ENCODE measurements around the gene ASAP2. TPM values are rescaled to one million over a fixed set of nuclear protein-coding genes. Genes with fewer than 3 reads are reported as not detected.
"Not testable (repeated sequence)": the region's sequence is repeated elsewhere in the genome, so short reads cannot be mapped to it uniquely, and the experiment has no call there.

ASAP2 gene
- total RNA-seq, 2 donors from 2014 or later, result 63.8 to 71.0 TPM

- intact Hi-C loops (cut with DNase I, micrococcal nuclease), result no loop called here
- ATAC-seq (no peak), DNase-seq (no peak)
These were observed 56.1 kb downstream of the ASAP2 start for GRCh38 chr2:9262671-9263171.

DNA sequence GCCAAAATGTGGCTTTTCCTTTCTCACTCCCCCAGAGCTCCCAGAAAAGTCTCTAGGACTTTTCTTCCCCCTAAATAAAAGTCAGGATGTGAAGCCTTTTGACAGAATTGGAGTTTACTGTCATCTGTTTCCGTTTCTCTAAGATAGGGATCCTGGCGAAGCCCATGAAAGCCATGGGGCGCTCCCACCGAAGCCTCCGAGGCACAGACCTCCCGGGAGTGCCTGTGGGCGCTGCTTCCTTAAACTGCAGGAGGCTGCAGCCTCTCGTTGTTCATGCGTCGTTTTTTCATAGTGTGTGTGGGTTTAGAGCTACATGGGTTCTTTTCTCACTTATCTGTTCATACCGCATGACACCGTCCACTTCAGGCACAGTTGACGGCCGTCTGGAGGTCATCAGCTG lies 56.8 kb downstream of the ASAP2 start:
- intact Hi-C loops (cut with DNase I, micrococcal nuclease), result no loop called here
- ATAC-seq (no peak), DNase-seq (no peak)

DNA sequence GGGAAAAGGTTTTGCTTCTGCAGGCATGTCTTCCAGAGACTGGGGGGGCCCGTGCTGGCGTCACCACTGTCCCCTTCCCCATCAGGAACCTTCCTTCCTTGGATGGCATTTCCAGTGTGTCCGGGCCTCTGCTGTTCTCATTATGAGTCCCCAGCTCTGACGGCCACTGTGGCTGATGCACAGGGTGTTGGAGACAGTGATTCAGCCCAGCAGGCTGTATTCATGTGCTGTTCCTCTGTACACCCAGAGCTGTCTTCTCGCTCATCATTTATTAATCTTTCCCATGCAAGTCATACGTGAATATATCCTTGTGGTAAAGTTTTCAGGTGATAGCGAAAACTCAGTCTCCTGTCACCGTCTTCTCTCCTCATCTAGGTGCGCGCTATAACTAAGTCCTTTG lies 57.7 kb downstream of the ASAP2 start:
- no peak for DNase-seq
- ATAC-seq, result no peak
- intact Hi-C loops (cut with DNase I, micrococcal nuclease), result no loop called here

- DNase-seq, result no peak
- no peak for ATAC-seq
- intact Hi-C loops (cut with DNase I, micrococcal nuclease), result no loop called here
These were observed 60.1 kb downstream of the ASAP2 start for GRCh38 chr2:9266711-9267110.

GRCh38 chr2:9267286-9267685 lies 60.7 kb downstream of the ASAP2 start:
- DNase-seq; intact Hi-C loops (cut with DNase I, micrococcal nuclease); ATAC-seq: not testable (repeated sequence)

DNA sequence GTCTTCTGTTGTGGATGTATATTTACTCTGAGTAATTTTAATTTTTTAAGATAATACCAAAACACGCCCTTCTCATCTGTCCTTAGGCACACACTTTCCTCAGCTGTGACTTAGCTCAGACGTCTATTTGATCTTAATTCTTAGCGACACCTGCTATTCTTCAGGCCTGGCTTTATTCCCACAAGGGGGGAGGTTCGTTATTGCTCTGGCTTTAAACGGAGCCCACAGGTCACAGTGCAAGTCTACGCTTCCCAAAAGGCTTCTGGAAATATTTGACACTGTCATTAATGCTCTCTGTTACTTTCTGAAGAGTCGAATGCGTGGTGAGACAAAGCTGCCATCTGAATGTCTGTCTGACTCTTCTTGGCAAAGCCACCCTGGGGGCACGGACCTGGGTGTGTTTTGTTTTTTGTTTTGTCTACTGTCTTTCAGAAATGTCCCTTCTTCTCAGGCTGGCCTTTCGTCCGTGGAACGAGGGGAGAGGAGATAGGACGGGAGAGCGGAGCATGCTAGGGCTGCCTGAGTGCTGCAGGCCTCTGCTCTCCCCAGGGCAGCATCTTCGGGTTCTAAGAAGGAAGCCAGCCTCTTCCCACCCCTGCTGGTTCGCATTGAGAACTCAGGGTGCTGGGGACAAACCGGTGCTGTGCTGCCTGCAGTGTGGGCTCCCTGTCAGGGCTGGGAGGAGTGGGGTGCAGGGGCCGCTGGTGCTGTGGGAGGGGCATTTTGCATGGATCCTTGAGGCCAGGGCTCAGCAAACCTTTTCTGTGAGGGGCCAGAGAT lies 61.9 kb downstream of the ASAP2 start:
- no peak for ATAC-seq
- no peak for DNase-seq
- intact Hi-C loops (cut with DNase I, micrococcal nuclease), result no loop called here

DNA sequence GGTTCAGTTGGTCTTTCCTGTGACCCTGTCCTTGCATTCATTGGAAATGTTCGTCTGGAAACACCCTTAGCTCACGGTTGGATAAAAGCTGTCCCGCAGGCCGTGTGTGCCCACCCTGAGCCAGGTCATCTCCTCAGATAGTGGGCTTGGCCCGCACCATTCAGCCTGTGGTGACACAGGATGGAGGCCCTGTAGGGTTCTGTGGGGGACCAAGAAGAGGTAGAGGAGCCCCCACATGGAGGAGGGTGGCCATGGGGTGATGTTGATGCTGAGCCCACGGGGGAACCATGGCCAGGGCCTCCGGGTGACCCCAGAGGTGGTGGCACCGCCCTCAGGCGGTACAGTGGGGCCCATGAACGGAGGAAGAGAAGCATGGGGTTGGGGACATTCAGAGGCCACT lies 62.7 kb downstream of the ASAP2 start:
- ATAC-seq (no peak), DNase-seq (no peak)
- intact Hi-C loops (cut with DNase I, micrococcal nuclease), result no loop called here

- no peak for ATAC-seq
- no peak for DNase-seq
- intact Hi-C loops (cut with DNase I, micrococcal nuclease), result no loop called here
These were observed 63.2 kb downstream of the ASAP2 start for GRCh38 chr2:9269695-9270360.

- ATAC-seq, result no peak
- no peak for DNase-seq
- intact Hi-C loops (cut with DNase I, micrococcal nuclease), result no loop called here
These were observed 64.5 kb downstream of the ASAP2 start for GRCh38 chr2:9271091-9271490.

DNA sequence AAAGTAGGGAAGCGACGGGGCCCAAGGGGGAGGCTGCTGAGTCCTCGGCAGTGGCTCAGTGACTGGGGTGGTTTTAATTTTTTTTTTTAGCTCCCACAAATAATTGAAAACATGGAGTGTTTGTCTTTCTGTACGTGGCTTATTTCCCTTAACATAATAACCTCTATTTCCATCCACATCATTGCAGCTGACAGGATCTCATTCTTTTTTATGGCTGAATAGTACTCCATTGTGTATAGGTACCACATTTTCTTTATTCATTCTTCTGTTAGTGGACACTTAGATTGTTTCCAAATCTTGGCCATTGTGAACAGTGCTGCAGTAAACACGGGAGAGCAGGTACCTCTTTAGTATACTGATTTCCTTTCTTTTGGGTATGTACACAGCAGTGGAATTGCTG lies 65.1 kb downstream of the ASAP2 start:
- no peak for DNase-seq
- intact Hi-C loops (cut with DNase I, micrococcal nuclease), result no loop called here
- no peak for ATAC-seq

GRCh38 chr2:9273486-9274130 lies 67.0 kb downstream of the ASAP2 start:
- no peak for ATAC-seq
- DNase-seq, result no peak
- intact Hi-C loops (cut with DNase I, micrococcal nuclease), result no loop called here

DNA sequence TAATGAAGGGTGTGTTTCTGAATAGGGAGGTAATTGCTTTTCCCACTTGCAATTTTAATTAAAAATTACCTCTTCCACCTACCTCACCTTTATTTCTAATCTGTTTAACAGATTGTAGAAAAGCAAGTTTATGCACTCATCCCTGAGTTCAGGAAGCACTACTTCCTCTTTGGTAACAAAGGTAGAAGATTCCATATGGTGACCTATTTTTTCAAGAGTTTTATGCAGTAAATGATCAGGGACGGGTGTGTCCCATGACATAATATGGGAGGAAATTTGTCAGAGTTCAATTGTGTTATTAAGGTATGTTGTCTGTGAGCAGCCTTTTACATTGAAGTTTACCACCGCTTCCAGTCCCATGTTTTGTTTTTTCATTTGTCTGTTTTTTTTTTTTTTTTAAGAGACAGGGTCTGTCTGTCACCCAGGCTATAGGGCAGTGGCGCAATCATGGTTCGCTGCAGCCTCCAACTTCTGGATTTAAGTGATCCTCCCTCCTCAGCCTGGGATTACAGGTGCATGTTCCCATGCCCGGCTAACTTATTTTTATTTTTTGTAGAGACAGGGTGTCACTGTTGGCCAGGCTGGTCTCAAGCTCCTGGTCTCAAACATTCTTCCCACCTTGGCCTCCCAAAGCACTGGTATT lies 68.2 kb downstream of the ASAP2 start:
- ATAC-seq (peak; percentile 83), DNase-seq (no peak)
- intact Hi-C loops (cut with DNase I, micrococcal nuclease), result no loop called here

DNA sequence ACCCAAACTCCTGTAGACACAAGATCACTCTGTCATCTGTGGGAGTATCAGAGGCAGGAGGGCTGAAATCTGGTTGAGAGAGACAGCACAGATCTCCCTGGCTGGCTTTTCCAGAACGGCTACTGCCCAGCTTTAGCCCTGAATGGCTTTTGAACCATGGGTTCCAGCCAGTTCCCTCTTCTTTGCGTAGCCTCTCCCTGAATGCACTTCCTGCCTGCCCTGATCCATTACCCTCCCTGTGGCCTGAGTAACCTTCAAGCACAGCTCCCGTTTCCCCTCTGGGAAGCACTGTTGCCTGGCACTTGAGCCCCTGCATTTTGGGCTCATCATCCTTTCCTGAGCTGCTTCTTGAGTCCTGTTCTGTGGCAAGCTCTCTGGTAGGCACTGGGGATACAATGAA lies 68.8 kb downstream of the ASAP2 start:
- intact Hi-C loops (cut with DNase I, micrococcal nuclease), result no loop called here
- ATAC-seq (peak; percentile 61), DNase-seq (no peak)

DNA sequence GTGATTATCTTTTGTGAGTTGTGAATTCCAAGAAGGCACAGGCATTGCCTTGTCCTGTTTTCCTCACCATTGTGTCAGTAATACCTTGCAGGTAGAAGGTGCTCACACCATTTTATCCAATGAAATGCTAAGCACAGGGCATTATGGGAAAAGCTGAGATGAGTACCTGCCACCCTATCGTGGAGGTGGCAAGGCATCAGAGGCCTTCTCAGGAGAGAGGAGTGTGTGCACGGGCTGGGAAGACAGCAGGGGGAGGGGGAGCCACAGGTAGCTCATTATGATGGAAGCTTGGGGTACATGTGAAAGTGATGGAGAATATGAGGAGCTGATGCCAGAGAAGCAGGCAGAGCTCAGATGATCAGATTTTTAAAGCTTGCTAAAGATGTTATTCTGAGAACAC lies 69.5 kb downstream of the ASAP2 start:
- no peak for DNase-seq
- intact Hi-C loops (cut with DNase I, micrococcal nuclease), result no loop called here
- no peak for ATAC-seq

DNA sequence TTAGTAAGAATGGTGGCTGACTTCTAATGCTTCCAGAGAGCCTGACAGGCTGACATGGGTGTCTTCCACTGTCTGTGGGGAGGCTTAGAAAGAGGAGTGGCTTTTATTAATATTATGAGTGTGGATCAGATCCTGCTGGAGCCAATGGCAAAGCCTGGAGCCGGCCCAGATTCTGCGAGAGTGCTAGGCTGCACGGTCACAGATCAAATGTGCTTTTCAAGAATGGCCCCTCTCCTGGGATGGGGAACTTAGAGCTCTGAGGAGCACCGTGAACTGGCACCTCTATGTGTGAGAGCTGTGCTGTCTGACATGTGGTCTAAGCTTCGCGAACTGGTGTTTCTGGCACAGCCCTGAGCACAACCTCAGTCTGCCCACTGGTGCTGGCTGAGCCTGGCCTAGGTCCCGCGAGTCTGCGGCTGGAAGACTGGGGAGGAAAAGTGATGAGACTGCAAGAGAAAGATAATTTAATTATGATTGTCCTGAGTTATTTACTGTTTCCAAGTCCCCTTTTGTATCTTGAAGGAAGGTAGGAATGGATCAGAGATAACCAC lies 70.4 kb downstream of the ASAP2 start:
- intact Hi-C loops (cut with DNase I, micrococcal nuclease), result no loop called here
- ATAC-seq (no peak), DNase-seq (no peak)

DNA sequence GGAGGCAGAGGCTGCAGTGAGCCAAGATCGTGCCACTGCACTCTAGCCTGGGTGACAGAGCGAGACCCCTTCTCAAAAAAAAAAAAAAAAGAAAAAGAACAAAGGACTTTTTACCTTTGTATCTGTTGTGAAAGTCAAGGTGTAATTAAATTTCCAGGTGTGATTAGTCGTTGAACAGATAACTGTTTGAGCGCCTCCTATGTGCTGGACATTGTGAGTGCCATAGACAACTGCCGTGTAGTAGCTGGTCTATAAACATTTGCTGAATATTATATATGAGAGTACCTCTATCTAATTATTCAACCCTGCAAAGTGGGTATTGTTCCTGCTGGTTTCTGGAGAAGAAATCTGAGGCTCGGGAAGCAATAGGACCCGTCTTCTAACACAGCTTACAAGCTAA lies 71.8 kb downstream of the ASAP2 start:
- no peak for ATAC-seq
- intact Hi-C loops (cut with DNase I, micrococcal nuclease), result no loop called here
- no peak for DNase-seq

- intact Hi-C loops (cut with DNase I, micrococcal nuclease), result no loop called here
- DNase-seq (no peak), ATAC-seq (no peak)
These were observed 72.8 kb downstream of the ASAP2 start for GRCh38 chr2:9279426-9279825.

GRCh38 chr2:9280224-9280623 lies 73.6 kb downstream of the ASAP2 start:
- intact Hi-C loops (cut with DNase I, micrococcal nuclease), result no loop called here
- ATAC-seq (no peak), DNase-seq (no peak)

DNA sequence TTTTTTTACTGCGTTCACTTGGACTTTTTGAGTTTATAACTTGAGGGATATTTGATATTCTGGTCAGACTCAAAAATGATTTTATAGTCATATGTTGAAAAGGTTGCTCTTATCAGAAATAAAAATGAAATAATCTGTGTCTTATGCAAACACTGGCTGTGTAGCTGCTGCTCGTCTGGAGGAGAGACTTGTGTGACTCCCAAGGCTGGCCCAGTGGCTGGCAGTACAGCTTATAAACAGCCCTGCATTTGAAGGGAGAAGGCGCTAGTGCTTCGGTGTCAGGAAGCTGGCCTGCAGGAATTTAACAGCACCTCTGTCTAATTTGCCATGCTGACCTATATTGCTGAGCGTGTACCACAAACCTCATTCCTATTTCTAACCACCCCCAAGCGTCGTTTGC lies 74.5 kb downstream of the ASAP2 start:
- ATAC-seq, result peak; percentile 17
- intact Hi-C loops (cut with DNase I, micrococcal nuclease), result no loop called here
- no peak for DNase-seq
